GM18909 (cell line): ENCODE results near the gene RELL1.

ENCODE experiments used
- ATAC-seq: cut with Tn5 transposase; IDR thresholded peaks from one replicate; pipeline ENCODE4 v1.9.1; 2021; ENCODE audit warnings: mild to moderate bottlenecking; ENCODE audit not compliant: unreplicated experiment, poor library complexity

RELL1 gene

DNA sequence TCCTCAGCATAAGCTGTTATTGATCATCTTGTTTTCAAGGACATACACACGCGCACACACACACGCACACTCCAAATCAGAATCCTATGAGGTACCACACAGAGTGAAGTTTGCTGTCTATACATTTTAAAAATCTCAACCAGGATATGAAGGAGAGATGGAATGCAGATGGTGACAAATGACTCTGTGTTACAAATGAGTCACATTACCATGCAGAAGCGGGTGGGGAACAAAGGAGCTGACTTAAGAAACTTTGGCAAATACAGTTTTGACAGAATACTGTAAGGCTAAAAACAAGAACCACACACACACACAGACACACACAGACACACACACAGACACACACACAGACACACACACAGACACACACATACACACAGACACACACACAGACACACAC, 81.7 kb downstream of the RELL1 start:
- no peak for ATAC-seq

DNA sequence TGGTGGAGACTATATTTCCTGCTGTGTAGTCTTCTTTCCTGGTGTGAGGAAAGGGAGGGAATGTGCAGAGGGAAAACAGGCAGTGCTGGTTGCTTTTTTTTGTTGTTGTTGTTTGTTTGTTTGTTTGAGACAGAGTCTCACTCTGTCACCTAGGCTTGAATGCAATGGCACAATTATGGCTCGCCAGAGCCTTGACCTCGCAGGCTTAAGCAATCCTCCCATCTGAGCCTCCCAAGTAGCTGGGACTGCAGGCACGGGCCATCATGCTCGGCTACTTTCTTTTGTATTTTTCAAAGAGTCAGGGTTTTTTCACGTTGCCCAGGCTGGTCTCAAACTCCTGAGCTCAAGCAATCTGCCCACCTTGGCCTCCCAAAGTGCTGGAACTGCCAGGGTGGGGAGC, 82.5 kb downstream of the RELL1 start:
- no peak for ATAC-seq

DNA sequence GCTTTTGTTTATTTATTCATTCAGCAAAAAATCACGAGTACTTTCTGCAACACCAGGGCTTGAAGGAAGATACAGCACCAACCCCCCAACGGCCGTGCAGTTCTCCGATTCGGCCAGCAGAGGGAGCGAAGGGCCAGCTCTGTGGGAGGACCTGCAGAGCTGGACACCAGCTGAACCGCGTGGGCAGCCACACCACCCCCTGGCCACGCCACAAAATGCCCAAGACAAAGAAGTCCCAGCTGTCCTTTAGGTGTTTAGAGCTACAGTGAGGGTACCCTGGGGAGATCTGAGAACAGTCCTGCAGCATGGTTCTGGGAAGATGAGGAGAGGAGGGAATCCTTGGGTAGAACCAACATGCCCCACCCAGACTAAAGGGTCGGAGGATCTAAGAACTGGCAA, 83.1 kb downstream of the RELL1 start:
- peak; percentile 80 for ATAC-seq

GRCh38 chr4:37602454-37603069, 83.6 kb downstream of the RELL1 start:
- ATAC-seq: no peak

DNA sequence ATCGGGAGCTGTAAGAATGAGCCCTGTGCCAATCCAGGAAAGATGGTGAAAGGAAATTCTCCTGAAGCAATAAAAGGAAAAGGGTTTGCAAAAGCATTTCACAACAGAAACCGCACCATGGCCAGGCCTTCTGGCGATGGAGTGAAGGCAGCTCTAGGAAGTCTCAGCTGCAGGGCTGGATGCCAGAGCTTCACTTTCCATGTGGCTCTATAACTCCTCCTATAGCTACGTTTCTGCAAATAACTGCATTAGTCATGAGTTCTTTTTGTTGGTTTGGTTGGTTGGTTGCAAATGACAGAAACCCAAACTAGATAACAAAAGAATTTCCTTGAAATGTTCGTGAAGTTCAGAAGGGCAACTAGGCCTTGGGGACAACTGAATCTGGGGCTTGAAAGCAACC, 84.6 kb downstream of the RELL1 start:
- ATAC-seq: no peak

DNA sequence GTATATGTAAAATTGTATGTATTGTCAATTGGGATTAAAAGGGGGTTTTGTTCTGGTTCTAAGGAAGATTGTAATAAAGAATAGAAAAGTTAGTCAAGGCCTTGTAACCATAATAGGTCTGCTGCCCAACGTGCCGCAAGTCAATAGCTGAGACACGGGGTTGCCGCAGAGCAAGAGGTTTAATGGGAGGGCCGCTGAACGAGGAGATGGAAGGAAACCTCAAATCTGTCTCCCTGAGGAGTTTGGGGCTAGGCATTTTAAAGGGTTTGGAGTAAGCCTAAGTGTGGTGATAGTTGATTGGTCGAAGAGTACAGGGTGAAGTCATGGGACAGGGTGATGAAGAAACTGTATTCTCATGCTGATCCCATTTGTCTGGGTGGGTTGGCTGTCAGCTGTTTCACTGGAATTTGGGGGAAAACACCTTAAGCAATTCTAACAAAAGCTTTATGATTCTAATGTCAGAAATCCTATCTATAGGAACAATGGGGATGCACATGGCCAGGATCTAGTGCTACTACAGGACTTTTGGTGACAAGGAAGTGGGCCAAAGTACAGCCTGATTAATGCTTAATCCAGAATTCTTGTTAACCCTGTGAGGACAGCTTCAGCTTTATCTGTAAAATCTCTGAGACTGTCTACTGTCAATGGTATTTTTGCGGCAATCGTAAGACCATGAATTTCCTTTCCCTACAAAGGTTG, 86.9 kb downstream of the RELL1 start:
- ATAC-seq: no peak

- ATAC-seq: no peak
These were observed 89.1 kb downstream of the RELL1 start for GRCh38 chr4:37597034-37597433.

DNA sequence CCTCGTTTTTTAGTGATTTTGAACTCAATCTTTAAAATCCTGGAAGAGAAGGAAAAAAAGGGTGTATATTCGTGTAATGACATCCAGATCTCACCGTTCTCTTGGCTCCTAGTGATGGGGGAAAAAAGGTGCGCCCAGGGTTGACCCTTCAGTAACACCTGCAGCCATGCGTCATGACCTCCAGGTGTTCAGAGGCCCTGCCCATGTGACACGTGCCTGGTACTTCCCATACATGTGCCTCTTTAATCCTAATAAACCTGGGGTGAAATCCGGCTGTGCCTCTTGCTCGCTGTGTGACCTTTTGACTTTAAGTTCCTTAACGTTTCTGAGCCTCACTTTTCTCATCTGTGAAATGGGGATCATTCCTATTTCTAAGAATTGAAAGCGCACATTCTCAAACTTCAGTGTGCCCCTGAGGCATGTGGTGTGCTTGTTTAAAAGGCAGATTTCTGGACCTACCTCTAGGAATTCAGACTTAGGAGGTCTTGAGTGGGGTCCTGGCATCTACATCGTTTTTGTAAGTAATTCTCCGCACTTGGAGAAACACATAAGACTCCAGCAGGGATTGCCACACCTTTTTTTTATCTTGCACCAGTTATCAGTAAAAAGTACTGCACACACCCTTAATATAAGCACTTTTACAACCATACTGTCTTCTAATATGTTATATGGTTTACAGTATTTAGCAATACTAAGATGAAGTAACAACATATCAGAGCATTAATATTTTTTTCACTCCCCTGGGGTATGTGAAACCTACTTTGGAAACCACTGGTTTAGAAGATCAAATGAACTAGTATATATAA, 90.1 kb downstream of the RELL1 start:
- no peak for ATAC-seq

- ATAC-seq: no peak
These were observed 92.1 kb downstream of the RELL1 start for GRCh38 chr4:37594099-37594498.

GRCh38 chr4:37591349-37591748, 94.8 kb downstream of the RELL1 start:
- no peak for ATAC-seq

DNA sequence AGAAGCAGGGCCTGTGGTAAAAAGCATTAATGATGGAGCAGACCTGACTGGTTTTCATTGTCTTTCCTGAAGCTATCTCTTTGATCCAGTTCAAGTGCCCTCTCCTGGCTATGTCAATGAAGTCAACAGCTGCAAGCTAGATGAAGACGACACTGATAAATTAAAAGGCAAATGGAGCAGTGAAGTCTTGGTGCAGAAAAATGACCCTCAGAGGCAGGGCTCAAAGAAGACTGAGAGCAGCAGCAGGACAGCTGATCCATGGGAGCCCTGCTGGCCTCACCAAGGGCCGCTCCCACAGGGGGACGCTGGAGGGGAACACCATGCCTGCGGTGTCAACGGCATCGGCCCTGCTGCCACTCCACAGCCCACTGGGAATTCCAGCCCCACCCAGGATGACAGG, 96.2 kb downstream of the RELL1 start:
- ATAC-seq: no peak

GRCh38 chr4:37588150-37588549, 98.0 kb downstream of the RELL1 start:
- no peak for ATAC-seq

DNA sequence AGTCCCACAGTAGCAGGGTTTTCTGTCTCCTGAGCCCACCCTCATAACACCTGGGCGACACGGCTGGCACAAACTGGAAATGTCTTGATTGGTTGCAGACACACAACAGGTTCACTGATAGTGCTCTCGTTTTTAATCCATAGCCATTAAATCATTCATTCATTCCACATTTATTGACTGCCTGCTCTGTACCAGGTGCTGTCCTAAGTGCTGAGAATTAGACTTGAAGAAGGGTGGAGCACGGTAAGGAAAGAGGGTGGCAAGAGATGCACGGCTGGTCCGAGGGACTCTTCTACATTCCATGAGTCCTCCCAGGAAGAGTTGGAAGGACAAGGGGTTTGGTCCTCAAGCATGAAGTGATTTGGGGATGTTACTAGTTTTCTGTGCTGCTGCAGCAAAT, 100.0 kb downstream of the RELL1 start:
- ATAC-seq: no peak

DNA sequence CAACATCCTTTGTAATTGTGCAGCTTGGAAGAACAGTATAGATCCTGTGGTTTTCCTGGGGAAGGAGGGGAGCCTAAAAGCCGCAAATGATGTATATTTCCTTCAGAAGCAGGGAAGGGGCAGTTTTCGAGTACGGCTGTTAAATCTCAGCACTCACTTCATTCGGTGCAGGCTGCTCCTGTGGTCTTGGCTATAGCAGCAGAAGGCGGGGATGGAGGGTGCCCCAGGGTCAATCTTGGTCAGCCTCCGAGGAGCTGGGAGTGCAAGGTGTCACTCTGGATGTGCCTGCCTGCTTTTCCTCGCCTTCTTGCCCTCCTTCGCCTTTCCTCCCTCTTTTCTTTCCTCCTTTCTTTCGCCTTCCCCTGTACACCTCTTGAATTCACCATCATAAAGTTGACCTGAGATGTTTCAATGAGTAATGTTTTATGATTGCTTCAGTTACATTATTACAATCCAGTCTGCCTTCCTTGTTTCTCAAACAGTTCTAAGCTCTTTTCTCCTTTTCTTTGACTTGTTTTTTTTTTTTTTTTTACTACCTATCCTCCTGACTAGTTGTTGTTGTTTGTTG, 101.6 kb downstream of the RELL1 start:
- ATAC-seq: no peak

- no peak for ATAC-seq
These were observed 102.1 kb downstream of the RELL1 start for GRCh38 chr4:37584071-37584470.

- ATAC-seq: no peak
These were observed 112.6 kb downstream of the RELL1 start for GRCh38 chr4:37573566-37573965.

DNA sequence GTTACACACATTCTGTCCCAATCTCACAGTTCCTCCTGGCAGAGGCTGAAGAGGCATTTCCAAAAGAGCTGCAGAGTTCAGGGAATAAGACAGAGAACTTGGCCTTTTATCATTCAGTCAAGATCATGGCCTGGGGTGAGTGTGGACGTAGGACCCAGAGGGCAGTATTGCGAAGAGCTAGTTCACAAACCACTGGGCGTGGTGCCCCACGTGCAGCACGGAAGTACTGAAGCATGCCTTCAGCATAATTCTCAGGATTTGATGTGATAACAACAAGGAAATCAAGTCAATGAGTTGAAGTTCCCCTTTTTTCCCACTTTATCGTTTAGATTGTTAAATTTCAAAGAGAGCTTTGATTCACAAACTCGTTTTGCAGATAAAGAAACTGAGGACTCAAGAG, 117.7 kb downstream of the RELL1 start:
- ATAC-seq: no peak

DNA sequence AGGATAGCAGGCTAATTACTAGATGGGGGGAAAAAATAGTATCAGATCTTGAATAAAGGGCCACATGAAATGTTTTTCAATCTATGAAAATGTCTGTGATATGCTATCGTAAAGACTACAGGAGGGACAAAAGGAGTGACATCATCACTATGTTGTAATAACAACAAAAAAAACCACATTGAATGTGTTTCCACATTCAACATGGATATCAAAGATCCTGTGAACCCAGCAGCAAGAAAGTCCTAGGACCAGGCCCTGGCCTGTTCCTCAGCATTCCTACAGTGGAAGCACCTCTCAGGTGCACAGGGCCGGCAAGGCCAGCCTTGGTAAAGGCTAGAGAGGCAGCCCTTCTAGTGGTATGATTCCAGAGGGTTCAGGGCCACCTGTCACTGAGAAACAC, 118.3 kb downstream of the RELL1 start:
- no peak for ATAC-seq

- no peak for ATAC-seq
These were observed 123.6 kb downstream of the RELL1 start for GRCh38 chr4:37562592-37562991.

DNA sequence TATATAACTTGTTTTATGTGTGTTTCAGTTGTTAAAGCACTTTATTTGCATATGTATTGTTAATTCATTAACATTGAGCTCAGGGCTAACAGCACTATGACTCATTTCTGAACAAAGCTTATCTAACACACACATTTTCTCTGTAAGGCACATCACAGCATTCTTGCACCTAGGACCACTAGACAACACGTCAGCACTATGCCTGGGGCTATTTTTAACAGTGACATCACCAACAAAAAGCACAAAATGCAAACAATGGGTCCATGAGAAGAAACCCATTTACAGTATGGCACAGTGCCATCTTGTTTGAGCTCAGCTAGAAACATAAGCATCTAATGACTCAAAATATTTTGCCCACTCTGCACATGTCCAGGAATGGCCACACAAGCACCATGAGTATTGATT, 124.4 kb downstream of the RELL1 start:
- peak; percentile 97 for ATAC-seq

- peak; percentile 93 for ATAC-seq
These were observed 124.9 kb downstream of the RELL1 start for GRCh38 chr4:37561196-37561802.
